HG02763 (cell line): ENCODE data around the gene PPP3CA.
A peak's percentile ranks its signal among the peaks of the same experiment; 100 is the strongest.

Experiments
- ATAC-seq: cut with Tn5 transposase; IDR thresholded peaks from one replicate; pipeline ENCODE4 v1.9.1; 2021; ENCODE audit warnings: mild to moderate bottlenecking, moderate library complexity; ENCODE audit not compliant: unreplicated experiment

Gene PPP3CA

DNA sequence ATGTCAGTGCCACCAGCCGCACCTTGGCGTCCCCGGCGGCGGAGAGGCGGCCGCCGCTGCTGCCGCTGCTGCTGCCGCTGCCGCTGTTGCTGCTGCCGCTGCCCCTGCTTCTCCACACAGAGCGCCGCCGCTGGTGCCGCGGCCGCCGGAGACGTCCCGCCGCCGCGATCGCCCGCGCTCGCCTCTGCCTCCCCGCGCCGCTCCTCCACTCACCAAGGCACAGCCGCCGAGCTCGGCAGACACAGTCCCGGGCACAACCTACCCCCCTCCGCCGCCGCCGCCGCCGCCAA is at the start of gene PPP3CA:
Gene PPP3CA, minus strand, starts transcription at position 260 of the 290 bp plus-strand sequence.
- ATAC-seq, result peak; percentile 17

DNA sequence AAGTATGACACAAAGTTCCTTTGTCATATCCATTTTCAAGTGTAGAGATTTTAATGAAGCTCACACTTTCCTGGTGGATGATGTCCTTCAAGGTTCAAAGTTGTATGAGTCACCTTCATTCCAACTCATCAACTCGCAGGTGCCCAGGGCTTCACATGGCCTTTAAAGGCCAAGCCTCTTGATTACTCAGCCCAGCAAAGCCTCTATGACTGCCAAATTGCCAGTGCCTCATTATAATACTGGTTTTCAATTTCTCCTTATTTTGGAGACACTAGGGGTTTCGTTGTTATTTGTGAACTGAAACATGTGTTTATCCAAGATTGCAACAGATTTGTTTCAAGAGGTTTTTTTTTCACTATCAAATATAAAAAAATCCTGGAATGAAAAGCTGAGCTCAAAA is 45.9 kb upstream of the PPP3CA start:
- ATAC-seq, result no peak

- no peak for ATAC-seq
These were observed 23.4 kb upstream of the PPP3CA start for GRCh38 chr4:101370663-101371210.

GRCh38 chr4:101367201-101367600 is 19.9 kb upstream of the PPP3CA start:
- no peak for ATAC-seq

DNA sequence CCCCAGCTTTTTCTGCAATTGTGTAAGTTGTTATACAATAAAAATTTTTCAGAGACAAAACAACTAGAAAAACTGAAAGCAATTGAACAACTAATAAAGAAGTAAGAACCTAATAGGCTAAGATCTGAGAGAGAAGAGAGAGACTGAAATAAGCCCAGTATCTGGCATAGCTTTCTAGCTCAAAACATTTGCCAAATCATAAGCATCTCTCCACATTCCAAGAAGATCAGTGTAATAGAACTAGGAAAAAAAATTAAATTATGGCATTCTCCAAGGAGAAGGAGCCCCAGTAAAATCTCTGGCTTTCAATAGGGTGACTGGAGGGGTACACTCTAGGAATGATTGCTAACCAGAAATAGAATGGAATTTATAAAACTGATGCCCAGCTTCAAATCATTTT is 19.0 kb upstream of the PPP3CA start:
- no peak for ATAC-seq

DNA sequence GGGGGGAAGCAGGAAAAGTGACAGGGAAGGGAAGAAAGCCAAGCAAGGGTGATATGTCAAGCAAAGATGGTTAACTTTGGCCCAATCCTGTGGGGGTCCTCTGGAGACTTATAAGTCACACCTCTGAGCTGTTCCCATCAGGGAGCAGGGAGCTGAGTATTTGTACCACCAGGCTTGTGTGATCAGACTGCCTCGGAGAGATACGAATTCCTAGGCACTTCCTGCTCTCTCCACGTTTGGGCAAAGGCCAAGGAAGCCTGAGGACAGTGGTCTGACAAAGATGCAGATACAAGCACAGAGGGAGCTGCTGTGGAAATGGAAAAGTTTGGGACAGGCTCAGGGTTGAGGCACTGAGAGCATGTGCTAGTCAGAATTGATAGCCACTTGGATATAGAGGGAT is 10.4 kb upstream of the PPP3CA start:
- ATAC-seq, result no peak

- ATAC-seq, result no peak
These were observed 9.6 kb upstream of the PPP3CA start for GRCh38 chr4:101356928-101357327.

DNA sequence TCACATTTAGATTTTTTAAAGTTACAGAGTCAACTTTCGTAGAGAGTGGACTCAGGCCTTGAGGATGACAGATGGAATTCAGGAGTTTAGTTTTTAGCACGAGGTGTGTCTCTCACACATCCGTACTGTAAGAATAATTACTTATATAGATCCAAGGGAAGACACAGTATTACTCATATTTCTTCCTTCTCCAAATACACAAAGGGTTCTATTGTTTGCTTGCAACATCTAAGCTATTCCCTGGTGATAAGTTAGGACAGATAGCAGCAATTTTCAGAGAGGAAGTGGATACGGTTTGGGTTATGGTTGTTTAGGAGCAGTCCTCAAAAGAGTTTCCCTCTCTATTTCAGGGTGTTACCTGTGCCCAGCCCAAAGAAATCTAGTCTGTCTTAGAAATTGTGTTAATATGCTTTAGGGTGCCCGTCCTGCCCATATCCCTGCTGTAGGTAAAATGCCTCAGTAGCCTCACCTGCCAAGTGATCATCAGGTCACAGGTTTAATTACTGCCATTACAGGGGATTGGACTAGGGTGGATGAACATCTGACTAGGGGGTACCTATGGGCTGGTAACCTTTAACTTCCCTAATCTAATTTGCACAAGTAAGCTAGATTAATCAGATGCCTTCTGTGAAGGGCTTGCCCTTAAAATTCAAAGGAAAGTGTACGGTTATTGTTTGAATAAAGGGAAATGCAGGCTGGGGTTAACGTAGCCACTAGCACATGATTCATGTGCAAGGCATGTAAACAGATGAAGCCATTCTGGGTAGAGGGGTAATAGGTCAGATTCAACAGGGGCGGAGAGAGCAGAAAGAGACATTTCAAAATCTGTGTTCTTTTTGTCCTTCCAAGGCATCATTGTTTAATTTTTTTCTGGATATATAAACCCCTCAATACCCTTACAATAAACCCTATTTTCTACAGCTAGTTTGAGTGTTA is 8.7 kb upstream of the PPP3CA start:
- ATAC-seq, result no peak

GRCh38 chr4:101355246-101355645 is 7.9 kb upstream of the PPP3CA start:
- peak; percentile 95 for ATAC-seq

DNA sequence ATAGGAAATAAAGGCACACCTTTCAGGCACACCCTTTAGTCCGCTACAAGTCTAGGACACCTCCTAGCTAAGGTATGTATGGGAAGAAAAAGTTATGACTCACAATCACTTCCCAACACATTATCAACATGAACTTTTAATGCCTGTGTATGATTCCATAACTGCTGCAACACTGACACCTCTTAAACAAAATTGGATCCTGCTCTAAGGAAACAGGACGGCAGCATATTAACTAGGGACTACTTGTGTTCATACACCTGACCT is 2.4 kb upstream of the PPP3CA start:
- ATAC-seq, result no peak

DNA sequence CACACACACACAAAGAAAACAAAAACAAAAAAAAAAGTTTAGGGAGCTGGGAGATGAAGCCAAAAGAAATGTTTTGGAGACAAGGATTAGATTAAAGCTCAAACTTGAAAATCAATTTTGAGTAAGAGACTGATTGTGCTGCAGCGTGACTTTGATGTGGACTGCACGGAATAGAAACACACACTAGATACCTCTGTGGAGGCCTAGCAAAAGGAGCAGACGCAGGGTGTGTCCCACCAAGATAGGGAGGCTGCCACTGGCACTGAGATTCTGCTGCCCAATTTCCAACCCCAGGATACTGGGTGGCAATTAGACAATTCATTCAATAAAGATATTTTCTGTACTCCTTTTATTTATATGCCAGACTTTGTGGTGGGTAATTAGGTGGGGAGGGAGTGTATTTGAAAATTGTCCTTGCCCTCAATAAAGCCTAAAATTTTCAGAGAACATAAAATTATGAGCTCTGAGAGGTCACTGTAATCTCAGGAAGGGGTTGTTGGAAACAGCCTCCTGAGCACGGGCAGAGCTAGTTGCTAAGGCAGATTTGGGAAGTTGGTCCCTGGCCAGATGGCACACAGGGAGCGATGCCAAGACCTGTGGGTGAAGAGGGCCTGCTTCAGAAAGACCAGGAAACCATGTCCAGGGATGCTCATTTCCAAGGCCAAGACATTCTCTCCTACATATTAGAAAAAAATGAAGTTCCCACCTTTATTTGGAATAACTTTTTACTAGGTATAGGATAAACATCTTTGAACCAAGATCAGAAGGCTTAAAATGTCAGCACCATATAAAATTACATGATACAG is 1.9 kb upstream of the PPP3CA start:
- no peak for ATAC-seq

DNA sequence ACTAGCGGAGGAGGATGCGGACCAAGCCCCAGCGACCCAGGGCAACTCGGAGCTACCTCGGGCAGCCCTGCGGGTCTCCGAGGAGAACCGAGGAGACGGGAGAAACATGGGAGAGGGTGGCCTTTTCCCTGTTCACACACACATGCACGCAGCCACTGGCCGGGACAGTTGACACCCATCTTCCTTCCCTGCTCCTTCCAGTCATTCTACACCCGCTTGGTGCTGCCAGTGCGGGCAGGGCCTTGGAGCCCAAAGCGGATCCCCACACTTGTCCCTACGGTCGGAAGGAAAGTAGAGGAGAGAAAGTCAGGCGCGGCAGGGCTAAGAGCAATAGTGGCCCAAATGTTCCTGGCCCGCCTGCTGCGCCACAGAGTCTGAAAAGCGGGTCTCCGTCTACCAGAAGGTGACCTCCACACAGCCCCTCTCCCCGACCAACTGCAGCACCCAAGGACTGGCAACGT is 1.1 kb upstream of the PPP3CA start:
- ATAC-seq, result peak; percentile 0

GRCh38 chr4:101347557-101348366 is 436 bp upstream of the PPP3CA start:
- ATAC-seq, result peak; percentile 75

DNA sequence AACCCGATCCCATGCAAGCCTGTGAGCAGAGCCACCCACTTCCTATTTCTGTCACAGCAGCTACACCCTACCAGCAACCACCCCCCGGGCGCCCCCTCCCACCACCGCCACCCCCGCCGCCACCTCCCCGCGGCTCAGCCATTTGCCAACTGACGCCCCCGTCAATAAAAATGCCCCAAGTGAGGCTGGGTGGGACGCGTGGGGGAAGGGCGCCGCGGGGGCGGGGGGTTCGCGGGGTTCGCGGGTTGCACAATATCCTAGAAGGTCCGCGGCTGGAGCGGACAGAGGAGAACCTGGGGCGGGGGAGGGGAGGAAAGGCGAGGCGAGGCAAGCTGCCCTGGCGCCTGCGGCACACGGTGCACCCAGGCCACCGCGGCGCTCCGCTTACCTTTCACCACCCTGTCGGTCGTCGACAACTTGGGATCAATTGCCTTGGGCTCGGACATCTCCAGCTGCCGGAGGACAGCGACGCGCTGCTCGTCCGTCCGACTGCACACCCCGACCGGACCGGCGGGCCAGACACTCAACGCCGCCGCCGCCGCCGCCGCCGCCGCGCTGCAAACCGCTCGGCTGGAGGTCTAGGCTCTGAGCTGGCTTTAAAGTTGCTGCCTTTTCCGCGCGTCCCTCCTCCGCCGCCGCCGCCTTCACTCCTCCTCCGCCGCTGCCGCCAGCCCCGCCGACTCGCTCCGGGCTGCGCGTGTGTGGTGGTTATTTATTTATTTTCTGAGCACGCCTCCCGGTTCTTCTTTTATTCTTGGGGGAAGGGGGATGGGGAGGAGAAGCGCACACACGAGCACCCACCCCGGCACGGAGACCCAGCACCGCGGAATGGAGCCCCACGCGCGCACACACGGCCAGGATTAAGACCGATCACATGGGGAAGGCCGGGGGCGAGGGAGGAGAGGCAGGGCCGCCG is 717 bp downstream of the PPP3CA start:
- peak; percentile 1 for ATAC-seq

- no peak for ATAC-seq
These were observed 1.6 kb downstream of the PPP3CA start for GRCh38 chr4:101345596-101346350.

GRCh38 chr4:101345271-101345595 is 2.1 kb downstream of the PPP3CA start:
- ATAC-seq, result no peak

DNA sequence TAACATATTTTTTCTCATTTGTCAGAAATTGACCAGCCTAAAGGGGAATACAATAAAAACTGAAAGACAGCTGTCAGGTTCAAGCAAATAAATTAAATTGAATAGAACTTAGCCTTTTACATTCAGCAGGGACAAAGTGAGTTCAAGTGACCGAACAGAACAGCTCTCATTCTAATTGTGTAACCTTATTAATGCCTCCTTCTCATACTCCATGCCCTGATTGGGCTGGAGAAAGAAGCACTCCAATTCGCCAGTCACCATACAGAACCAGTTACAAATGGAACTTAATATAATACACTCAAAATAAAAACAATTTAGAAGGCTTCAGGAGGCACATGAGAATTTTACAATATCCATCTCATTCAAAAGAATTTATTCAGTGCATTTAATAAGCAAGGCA is 8.0 kb downstream of the PPP3CA start:
- ATAC-seq, result no peak

GRCh38 chr4:101337688-101338087 is 9.6 kb downstream of the PPP3CA start:
- ATAC-seq, result no peak

DNA sequence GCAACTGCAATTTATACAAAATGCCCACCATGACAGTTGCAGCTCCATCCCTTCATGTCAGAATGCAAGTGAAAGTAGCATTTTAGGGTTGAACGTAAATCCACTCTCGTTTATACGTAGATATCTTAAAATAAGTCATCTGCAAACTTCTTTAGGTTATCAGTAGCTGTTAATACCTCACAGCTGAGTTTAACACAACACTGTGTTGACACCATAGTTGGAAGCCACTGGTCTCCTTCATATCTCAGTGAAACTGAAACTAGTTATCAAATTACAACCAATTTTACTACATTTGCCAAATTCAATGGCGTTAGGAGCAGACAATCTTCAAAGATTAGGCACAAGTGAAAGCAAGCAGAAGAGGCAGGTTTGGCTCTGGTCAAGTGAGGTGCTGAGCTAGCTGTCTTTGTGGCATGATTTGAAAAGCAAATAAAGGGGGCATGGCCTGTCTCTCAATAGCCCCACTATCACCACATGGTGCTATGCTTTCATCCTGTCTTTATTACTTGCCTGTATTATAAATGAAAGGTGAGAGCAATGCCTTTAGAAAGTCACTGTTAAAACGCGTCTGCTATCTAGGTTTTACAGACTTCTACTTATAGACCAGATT is 12.3 kb downstream of the PPP3CA start:
- ATAC-seq, result no peak
